Kidney tubule cell (primary cell): ENCODE data around the gene ADA.
A peak's percentile ranks its signal among the peaks of the same experiment; 100 is the strongest.
"Not testable (repeated sequence)": the region's sequence is repeated elsewhere in the genome, so short reads cannot be mapped to it uniquely, and the experiment has no call there.

Experiments used
- DNase-seq: peaks from one replicate; pipeline ENCODE4 v3.0.0-alpha.2; 2018; ENCODE audit warnings: low spot score

The ADA gene

GRCh38 chr20:44599715-44600114 lies 51.8 kb downstream of the ADA start:
- no peak for DNase-seq

GRCh38 chr20:44598423-44599305 lies 52.8 kb downstream of the ADA start:
- DNase-seq: peak; percentile 32

- DNase-seq: no peak
These were observed 53.6 kb downstream of the ADA start for GRCh38 chr20:44597930-44598329.

GRCh38 chr20:44597516-44597915 lies 54.0 kb downstream of the ADA start:
- no peak for DNase-seq

- DNase-seq: no peak
These were observed 54.6 kb downstream of the ADA start for GRCh38 chr20:44596876-44597275.

- peak; percentile 70 for DNase-seq
These were observed 55.5 kb downstream of the ADA start for GRCh38 chr20:44596010-44596409.

GRCh38 chr20:44594730-44595129 lies 56.8 kb downstream of the ADA start:
- DNase-seq: peak; percentile 92

- no peak for DNase-seq
These were observed 57.7 kb downstream of the ADA start for GRCh38 chr20:44593751-44594150.

- DNase-seq: no peak
These were observed 59.1 kb downstream of the ADA start for GRCh38 chr20:44592366-44592765.

- no peak for DNase-seq
These were observed 60.3 kb downstream of the ADA start for GRCh38 chr20:44590980-44591778.

- no peak for DNase-seq
These were observed 62.0 kb downstream of the ADA start for GRCh38 chr20:44589537-44589936.

GRCh38 chr20:44588321-44588720 lies 63.2 kb downstream of the ADA start:
- DNase-seq: not testable (repeated sequence)

GRCh38 chr20:44587035-44587980 lies 64.2 kb downstream of the ADA start:
- DNase-seq: no peak

- DNase-seq: no peak
These were observed 65.1 kb downstream of the ADA start for GRCh38 chr20:44586289-44586911.

GRCh38 chr20:44585057-44585963 lies 66.2 kb downstream of the ADA start:
- DNase-seq: no peak

- no peak for DNase-seq
These were observed 67.3 kb downstream of the ADA start for GRCh38 chr20:44584162-44584561.

- DNase-seq: no peak
These were observed 68.3 kb downstream of the ADA start for GRCh38 chr20:44583157-44583556.

- DNase-seq: peak; percentile 9
These were observed 69.0 kb downstream of the ADA start, which contains the start of gene PKIG for GRCh38 chr20:44582311-44583025. TSS of gene PKIG (plus strand) at chr20:44582579. CDS start at chr20:44614557, 31,978 bp downstream.

GRCh38 chr20:44581515-44581914 lies 70.0 kb downstream of the ADA start:
- no peak for DNase-seq
